HEK293 (cell line): ENCODE data around the gene KRTAP5-2.

ENCODE experiments used
- BCL11B ChIP-seq: fragments of 450-650 bp; formaldehyde crosslinking; IDR thresholded peaks from 2 replicates; pipeline ENCODE4 v1.5.1; 2016; ENCODE audit warnings: low read depth, missing biosample characterization, missing genetic modification characterization
- HOXC10 ChIP-seq: sonication (generic); formaldehyde crosslinking; IDR thresholded peaks from 2 replicates; pipeline ENCODE4 v1.8.1; 2023; ENCODE audit warnings: mild to moderate bottlenecking, missing genetic modification reagents
- HOXD13 ChIP-seq: sonication (generic); formaldehyde crosslinking; IDR thresholded peaks from 2 replicates; pipeline ENCODE4 v1.8.0; 2022; ENCODE audit warnings: missing genetic modification reagents, borderline replicate concordance
- MEIS1 ChIP-seq: sonication (generic); formaldehyde crosslinking; IDR thresholded peaks from 2 replicates; pipeline ENCODE4 v1.8.1; 2022; ENCODE audit warnings: missing genetic modification reagents, mild to moderate bottlenecking, borderline replicate concordance
- OVOL3 ChIP-seq: fragments of 450-650 bp; formaldehyde crosslinking; IDR thresholded peaks from 2 replicates; pipeline ENCODE4 v1.5.1; 2016; ENCODE audit warnings: missing biosample characterization, missing genetic modification characterization
- PRDM1 ChIP-seq: fragments of 450-650 bp; formaldehyde crosslinking; IDR thresholded peaks from 2 replicates; pipeline ENCODE4; 2016; ENCODE audit warnings: missing biosample characterization, missing genetic modification characterization
- SCRT2 ChIP-seq: fragments of 450-650 bp; formaldehyde crosslinking; IDR thresholded peaks from 2 replicates; pipeline ENCODE4 v1.5.1; 2016; ENCODE audit warnings: missing biosample characterization, missing genetic modification characterization
- SP2 ChIP-seq: fragments of 450-650 bp; formaldehyde crosslinking; IDR thresholded peaks from 2 replicates; pipeline ENCODE4 v1.5.1; 2016; ENCODE audit warnings: missing biosample characterization, missing genetic modification characterization
- SP7 ChIP-seq: fragments of 450-650 bp; formaldehyde crosslinking; IDR thresholded peaks from 2 replicates; pipeline ENCODE4 v1.5.1; 2016; ENCODE audit warnings: missing biosample characterization, missing genetic modification characterization
- TSHZ1 ChIP-seq: fragments of 450-650 bp; formaldehyde crosslinking; IDR thresholded peaks from 2 replicates; pipeline ENCODE4 v1.5.1; 2016; ENCODE audit warnings: missing biosample characterization, missing genetic modification characterization, borderline replicate concordance
- ZBTB11 ChIP-seq: fragments of 450-650 bp; formaldehyde crosslinking; conservative IDR thresholded peaks from 2 replicates; pipeline ENCODE4 v1.5.1; 2016; ENCODE audit warnings: low read depth, missing biosample characterization, missing genetic modification characterization
- ZBTB48 ChIP-seq: fragments of 450-650 bp; formaldehyde crosslinking; IDR thresholded peaks from 2 replicates; pipeline ENCODE4 v1.5.1; 2016; ENCODE audit warnings: missing biosample characterization, missing genetic modification characterization
- ZBTB7A ChIP-seq: fragments of 450-650 bp; formaldehyde crosslinking; IDR thresholded peaks from 2 replicates; pipeline ENCODE4 v1.5.1; 2016; ENCODE audit warnings: low read depth, missing biosample characterization, missing genetic modification characterization
- ZFHX2 ChIP-seq: fragments of 450-650 bp; formaldehyde crosslinking; conservative IDR thresholded peaks from 2 replicates; pipeline ENCODE4 v1.5.1; 2016; ENCODE audit warnings: missing biosample characterization, missing genetic modification characterization
- ZNF114 ChIP-seq: fragments of 450-650 bp; formaldehyde crosslinking; IDR thresholded peaks from 2 replicates; pipeline ENCODE4 v1.5.0; 2017; ENCODE audit warnings: missing biosample characterization, missing genetic modification characterization
- ZNF121 ChIP-seq: fragments of 450-650 bp; formaldehyde crosslinking; IDR thresholded peaks from 2 replicates; pipeline ENCODE4 v1.5.1; 2016; ENCODE audit warnings: missing biosample characterization, missing genetic modification characterization
- ZNF18 ChIP-seq: fragments of 450-650 bp; formaldehyde crosslinking; IDR thresholded peaks from 2 replicates; pipeline ENCODE4 v1.5.1; 2016; ENCODE audit warnings: missing biosample characterization, missing genetic modification characterization
- ZNF184 ChIP-seq: fragments of 450-650 bp; IDR thresholded peaks from 2 replicates; pipeline ENCODE4 v1.5.1; 2018; ENCODE audit warnings: missing biosample characterization, mild to moderate bottlenecking, missing genetic modification characterization
- ZNF19 ChIP-seq: fragments of 450-650 bp; formaldehyde crosslinking; IDR thresholded peaks from 2 replicates; pipeline ENCODE4; 2016; ENCODE audit warnings: missing biosample characterization, missing genetic modification characterization, low read depth
- ZNF2 ChIP-seq: fragments of 450-650 bp; formaldehyde crosslinking; IDR thresholded peaks from 2 replicates; pipeline ENCODE4 v1.5.1; 2016; ENCODE audit warnings: missing biosample characterization, missing genetic modification characterization
- ZNF248 ChIP-seq: fragments of 450-650 bp; formaldehyde crosslinking; IDR thresholded peaks from 2 replicates; pipeline ENCODE4 v1.5.1; 2017; ENCODE audit warnings: missing biosample characterization, missing genetic modification characterization
- ZNF292 ChIP-seq: fragments of 450-650 bp; formaldehyde crosslinking; IDR thresholded peaks from 2 replicates; pipeline ENCODE4 v1.5.1; 2016; ENCODE audit warnings: low read depth, missing biosample characterization, missing genetic modification characterization, borderline replicate concordance
- ZNF324 ChIP-seq: fragments of 450-650 bp; formaldehyde crosslinking; IDR thresholded peaks from 2 replicates; pipeline ENCODE4 v1.5.1; 2016; ENCODE audit warnings: missing biosample characterization, missing genetic modification characterization
- ZNF350 ChIP-seq: fragments of 450-650 bp; formaldehyde crosslinking; IDR thresholded peaks from 2 replicates; pipeline ENCODE4 v1.5.0; 2017; ENCODE audit warnings: missing biosample characterization, mild to moderate bottlenecking, missing genetic modification characterization
- ZNF404 ChIP-seq: fragments of 450-650 bp; formaldehyde crosslinking; IDR thresholded peaks from 2 replicates; pipeline ENCODE4 v1.5.1; 2017; ENCODE audit warnings: missing biosample characterization, missing genetic modification characterization
- ZNF558 ChIP-seq: fragments of 450-650 bp; formaldehyde crosslinking; IDR thresholded peaks from 2 replicates; pipeline ENCODE4 v1.5.1; 2016; ENCODE audit warnings: missing biosample characterization, missing genetic modification characterization
- ZNF600 ChIP-seq: fragments of 450-650 bp; formaldehyde crosslinking; IDR thresholded peaks from 2 replicates; pipeline ENCODE4 v1.5.1; 2016; ENCODE audit warnings: missing biosample characterization, missing genetic modification characterization
- ZNF621 ChIP-seq: fragments of 450-650 bp; formaldehyde crosslinking; IDR thresholded peaks from 2 replicates; pipeline ENCODE4 v1.5.1; 2017; ENCODE audit warnings: missing biosample characterization, missing genetic modification characterization
- ZNF704 ChIP-seq: fragments of 450-650 bp; formaldehyde crosslinking; IDR thresholded peaks from 2 replicates; pipeline ENCODE4 v1.5.1; 2016; ENCODE audit warnings: missing biosample characterization, missing genetic modification characterization
- ZNF791 ChIP-seq: fragments of 450-650 bp; formaldehyde crosslinking; IDR thresholded peaks from 2 replicates; pipeline ENCODE4 v1.5.1; 2016; ENCODE audit warnings: missing biosample characterization, missing genetic modification characterization
- ZSCAN5A ChIP-seq: fragments of 450-650 bp; formaldehyde crosslinking; IDR thresholded peaks from 2 replicates; pipeline ENCODE4 v1.5.1; 2016; ENCODE audit warnings: missing biosample characterization, missing genetic modification characterization

KRTAP5-2 gene

GRCh38 chr11:1564535-1565172 lies 33.4 kb downstream of the KRTAP5-2 start (continued):
- TF ChIP-seq TSHZ1 (tag by site-specific recombination) (no peak), ZNF558 (tag by site-specific recombination) (no peak), ZNF184 (no peak), SP2 (tag by site-specific recombination) (peak; percentile 87), ZBTB11 (tag by site-specific recombination) (no peak), ZNF248 (tag by site-specific recombination) (no peak), ZNF404 (no peak), PRDM1 (no peak), ZNF18 (tag by site-specific recombination) (no peak), ZFHX2 (tag by site-specific recombination) (no peak), ZNF114 (tag by site-specific recombination) (no peak), ZNF19 (tag by site-specific recombination) (no peak), ZNF704 (tag by site-specific recombination) (no peak), SP7 (tag by site-specific recombination) (peak; percentile 70), MEIS1 (CRISPR knock-in tag) (peak; percentile 81; the same call in 1 of the 2 replicates), ZNF600 (no peak), ZNF791 (tag by site-specific recombination) (no peak), ZSCAN5A (no peak), ZNF2 (no peak), HOXC10 (CRISPR knock-in tag) (no peak), OVOL3 (no peak), HOXD13 (CRISPR knock-in tag) (no peak), ZNF324 (tag by site-specific recombination) (no peak), ZNF621 (tag by site-specific recombination) (no peak), ZBTB48 (tag by site-specific recombination) (peak; percentile 35; the same call in 1 of the 2 replicates), BCL11B (tag by site-specific recombination) (no peak), ZBTB7A (tag by site-specific recombination) (no peak), ZNF292 (tag by site-specific recombination) (no peak), ZNF350 (tag by site-specific recombination) (no peak), SCRT2 (tag by site-specific recombination) (no peak), ZNF121 (no peak)
